GM19452 (cell line): ENCODE measurements around the gene CD27.

Experiments used
- ATAC-seq: cut with Tn5 transposase; IDR thresholded peaks from one replicate; pipeline ENCODE4 v1.9.1; 2021; ENCODE audit not compliant: unreplicated experiment

CD27 gene

DNA sequence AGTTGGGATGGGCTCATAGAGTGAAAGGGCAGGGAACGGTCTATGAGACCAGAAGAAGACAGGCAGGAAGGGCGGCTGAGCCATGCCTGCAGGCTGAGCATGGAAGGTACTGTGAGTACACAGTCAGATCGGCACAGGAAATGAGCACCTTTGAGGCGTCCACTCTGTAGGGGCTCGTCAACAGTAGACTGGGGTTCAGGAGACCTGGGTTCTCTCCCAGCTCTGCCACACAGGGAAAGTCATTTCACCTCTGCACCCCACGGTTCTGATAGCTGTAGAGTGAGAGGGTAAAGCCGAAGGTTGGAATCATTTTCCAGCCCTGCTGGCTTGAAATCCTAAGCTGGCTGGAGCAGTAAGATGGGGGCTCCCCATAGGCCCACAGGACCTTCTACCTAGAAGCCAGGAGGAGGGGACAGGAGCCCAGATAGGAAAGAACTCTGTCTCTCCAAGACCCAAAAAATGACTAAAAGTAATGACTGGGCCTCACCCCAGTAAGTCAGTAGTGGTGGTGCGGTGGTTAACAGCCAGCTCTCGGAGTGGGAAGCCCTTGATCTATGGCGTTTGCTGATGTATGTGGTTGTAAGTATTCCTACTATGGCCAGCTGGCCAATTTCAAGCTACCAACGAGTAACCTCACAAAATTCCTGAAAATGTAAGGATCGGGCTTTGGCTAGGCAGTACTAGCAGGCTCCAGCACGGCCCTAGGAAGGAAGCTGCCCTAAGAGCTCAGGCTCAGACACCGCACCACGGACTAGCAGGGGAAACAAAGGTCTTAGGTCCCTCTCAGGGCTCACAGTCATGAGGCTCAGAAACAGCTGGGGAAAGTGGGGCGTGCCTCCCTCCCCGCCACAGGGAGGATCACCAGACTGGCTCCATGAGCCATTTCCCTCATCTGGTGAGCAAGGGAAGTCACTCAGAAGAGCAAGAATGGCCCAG, 10.3 kb upstream of the CD27 start:
- no peak for ATAC-seq

DNA sequence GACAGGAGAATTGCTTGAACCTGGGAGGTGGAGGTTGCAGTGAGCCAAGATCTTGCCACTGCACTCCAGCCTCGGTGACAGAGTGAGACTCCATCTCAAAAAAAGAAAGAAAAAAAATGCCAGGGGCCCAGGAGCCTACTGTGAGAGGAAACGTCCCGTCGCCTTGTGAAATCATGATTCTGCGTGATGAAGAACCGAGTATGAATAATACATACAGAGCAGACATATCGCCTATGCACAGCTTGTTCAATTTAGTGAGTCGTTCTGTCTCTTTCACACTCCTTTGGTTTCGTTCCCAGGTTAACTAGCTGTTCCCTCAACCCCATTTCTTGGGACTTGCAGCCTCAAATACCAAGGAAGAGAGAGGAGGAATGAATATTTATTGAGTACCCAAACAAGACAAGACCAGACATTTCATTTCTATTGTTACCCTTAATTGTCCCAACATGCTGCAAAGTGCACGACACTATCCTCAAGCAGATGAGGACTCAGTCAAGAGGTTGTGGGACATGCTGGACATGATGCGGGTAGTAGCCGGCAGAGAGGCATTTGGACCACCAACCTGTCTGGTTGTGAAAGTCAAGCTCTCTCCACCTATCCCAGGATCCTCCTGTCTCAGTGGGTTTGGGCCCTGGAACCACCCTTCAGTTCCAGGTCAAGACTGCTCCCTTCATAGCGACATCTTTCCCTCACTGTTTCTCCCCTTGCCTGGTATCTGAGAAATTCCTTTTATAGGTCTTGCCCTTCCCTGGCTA, 8.6 kb upstream of the CD27 start:
- no peak for ATAC-seq

DNA sequence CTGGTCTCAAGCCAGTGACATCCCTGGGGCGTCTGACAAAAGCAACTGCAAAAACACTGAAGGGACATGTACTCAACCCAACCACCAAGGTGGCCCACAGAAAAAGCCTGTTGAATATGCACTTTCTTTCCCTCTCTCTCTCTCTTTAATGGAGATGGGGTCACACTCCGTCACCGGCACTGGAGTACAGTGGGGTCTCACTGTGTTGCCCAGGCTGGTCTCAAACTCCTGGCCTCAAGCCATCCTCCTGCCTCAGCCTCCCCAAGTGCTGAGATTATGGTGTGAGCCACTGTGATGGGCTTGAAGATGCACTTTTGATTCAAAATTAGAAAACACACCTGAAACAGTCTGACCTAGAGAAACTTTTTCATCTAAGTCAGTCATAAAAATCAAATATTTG, 7.2 kb upstream of the CD27 start:
- ATAC-seq, result no peak

GRCh38 chr12:6438345-6438744, 6.4 kb upstream of the CD27 start:
- ATAC-seq, result no peak

DNA sequence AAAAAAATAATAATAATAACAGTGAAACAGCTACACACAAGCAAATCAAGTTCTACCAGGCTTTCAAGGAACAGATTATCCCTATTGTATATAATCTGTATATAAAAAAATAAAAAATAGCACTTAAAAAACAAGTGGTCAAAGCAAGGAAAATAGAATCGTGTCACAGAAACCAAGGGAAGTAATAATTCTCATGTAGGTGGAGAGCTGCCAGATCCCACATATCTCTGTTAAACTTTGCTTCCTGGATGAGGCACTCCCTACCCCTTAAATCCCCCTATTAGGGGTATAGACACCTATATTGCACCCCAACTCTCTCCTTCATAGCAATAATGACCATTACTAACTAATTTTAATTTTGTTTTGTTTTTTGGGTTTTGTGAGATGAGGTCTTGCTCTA, 4.4 kb upstream of the CD27 start:
- no peak for ATAC-seq

- ATAC-seq, result no peak
These were observed 1.9 kb upstream of the CD27 start for GRCh38 chr12:6442836-6443235.

- no peak for ATAC-seq
These were observed 1.3 kb upstream of the CD27 start for GRCh38 chr12:6443361-6443983.

- no peak for ATAC-seq
These were observed 724 bp upstream of the CD27 start for GRCh38 chr12:6444031-6444430.

DNA sequence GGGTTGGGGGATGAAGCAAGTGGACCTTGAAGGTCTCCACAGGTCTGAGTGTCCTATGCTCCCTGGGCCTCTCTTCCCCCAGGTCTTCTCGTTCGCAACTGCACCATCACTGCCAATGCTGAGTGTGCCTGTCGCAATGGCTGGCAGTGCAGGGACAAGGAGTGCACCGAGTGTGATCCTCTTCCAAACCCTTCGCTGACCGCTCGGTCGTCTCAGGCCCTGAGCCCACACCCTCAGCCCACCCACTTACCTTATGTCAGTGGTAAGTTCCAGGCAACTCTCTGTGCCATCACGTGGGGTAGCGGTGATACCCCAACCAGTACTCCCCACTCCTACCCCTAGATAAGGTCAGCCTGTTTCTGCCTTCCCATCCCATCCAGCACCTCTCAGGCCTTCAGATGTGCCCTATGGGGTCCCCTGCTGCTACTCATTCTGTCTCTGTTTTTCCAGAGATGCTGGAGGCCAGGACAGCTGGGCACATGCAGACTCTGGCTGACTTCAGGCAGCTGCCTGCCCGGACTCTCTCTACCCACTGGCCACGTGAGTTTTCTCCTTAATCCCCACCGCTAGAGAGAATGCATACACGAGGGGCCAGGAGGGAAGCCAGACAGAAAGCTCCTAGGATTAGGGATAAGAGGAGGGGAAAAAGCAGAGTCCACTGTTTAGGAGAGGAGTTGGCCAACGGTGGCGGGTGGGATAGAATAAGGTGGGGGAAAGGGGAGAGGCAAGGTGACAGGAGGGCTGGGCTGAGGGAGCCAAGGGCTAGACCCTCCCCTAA, 5.5 kb downstream of the CD27 start:
- no peak for ATAC-seq

GRCh38 chr12:6450869-6451347, 6.2 kb downstream of the CD27 start:
- no peak for ATAC-seq

DNA sequence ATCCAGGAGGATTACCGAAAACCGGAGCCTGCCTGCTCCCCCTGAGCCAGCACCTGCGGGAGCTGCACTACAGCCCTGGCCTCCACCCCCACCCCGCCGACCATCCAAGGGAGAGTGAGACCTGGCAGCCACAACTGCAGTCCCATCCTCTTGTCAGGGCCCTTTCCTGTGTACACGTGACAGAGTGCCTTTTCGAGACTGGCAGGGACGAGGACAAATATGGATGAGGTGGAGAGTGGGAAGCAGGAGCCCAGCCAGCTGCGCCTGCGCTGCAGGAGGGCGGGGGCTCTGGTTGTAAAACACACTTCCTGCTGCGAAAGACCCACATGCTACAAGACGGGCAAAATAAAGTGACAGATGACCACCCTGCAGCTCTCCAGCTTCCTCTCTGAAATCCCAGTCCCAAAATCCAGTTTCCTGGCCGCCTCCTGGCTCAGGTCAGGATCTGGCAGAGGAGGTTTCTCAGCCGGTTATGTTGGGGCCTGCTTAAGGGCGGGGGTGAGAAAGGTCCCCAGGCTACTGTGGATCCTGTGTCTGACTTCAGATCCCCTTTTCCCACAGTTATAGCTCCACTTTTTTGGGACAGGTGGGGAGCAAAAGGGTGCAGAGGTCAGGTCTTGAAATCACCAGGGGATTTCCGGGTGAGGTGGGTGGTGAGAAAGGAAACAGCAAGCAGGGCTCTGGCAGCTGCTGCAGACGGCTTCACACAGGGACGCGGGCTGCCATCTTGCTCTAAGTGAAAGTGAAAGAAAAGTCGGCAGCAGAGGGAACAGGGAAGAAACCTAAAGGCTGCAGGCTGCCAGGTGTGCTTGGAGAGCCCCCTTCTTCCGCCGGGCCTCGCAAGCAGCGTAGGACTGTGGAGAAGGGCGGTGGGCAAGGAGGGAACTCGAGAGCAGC, 6.8 kb downstream of the CD27 start, which contains the start of gene TAPBPL:
Gene TAPBPL, plus strand, starts transcription at position 695 of the 897 bp plus-strand sequence. CDS start 207 bp downstream, outside the sequence.
- ATAC-seq, result peak; percentile 79

GRCh38 chr12:6452245-6452943, 7.6 kb downstream of the CD27 start:
- ATAC-seq, result no peak

- no peak for ATAC-seq
These were observed 8.3 kb downstream of the CD27 start for GRCh38 chr12:6452944-6453630.

- no peak for ATAC-seq
These were observed 12.6 kb downstream of the CD27 start for GRCh38 chr12:6457220-6457945.

DNA sequence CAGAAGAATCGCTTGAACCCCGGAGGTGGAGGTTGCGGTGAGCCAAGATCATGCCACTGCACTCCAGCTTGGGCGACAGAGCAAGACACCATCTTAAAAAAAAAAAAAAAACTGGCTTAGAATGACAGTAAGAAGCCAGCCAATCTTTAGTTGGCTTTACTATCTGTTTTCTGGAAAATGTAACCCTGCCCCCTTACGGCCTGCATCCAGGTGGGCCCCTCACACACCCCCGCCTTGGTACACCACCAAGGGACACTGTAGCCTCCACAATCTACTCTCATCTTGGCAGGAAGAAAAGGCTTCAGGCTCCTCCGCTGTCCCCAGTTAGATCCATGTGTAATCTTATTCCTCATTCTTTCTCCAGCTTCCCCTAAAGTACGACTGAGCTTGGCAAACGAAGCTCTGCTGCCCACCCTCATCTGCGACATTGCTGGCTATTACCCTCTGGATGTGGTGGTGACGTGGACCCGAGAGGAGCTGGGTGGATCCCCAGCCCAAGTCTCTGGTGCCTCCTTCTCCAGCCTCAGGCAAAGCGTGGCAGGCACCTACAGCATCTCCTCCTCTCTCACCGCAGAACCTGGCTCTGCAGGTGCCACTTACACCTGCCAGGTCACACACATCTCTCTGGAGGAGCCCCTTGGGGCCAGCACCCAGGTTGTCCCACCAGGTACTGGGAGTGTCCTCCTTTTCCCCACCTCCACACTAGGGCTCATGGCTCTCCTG, 13.7 kb downstream of the CD27 start:
- no peak for ATAC-seq

DNA sequence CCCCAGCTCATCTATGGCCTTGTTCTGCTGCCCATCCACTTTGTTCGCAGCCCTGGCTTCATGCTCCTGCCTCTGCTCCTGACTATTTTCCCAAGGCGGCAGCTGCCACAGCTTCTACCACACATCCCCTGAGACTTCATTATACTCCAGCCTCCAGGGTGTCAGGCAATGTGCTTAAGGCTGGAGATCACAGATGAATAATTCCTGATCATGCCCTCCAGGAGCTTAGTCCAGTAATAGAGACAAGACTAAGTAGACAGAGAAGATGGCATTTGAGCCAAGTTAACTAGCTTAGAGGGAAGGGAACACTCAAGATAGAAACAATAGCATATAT, 14.2 kb downstream of the CD27 start:
- ATAC-seq, result no peak

GRCh38 chr12:6460751-6461371, 16.1 kb downstream of the CD27 start:
- no peak for ATAC-seq
